Stimulated activated CD4-positive, alpha-beta T cell treated with anti-CD3 and anti-CD28 coated beads, Interleukin-1b, Interleukin-23, amount 100 ng/mL, for 48 hours (primary cell): ENCODE results near the gene LMNTD1.
"Not testable (repeated sequence)": the region's sequence is repeated elsewhere in the genome, so short reads cannot be mapped to it uniquely, and the experiment has no call there.

ENCODE experiments used
- DNase-seq: peaks from one replicate; pipeline ENCODE4 v3.0.0-alpha.2; 2020

Gene LMNTD1

GRCh38 chr12:25426821-25427220 lies 126.3 kb downstream of the LMNTD1 start:
- DNase-seq, result not testable (repeated sequence)
